SK-N-SH treated with all-trans-retinoic acid at 6 μM for 48 hours (cell line): ENCODE data around the gene FRYL.

Experiments used
- ATAC-seq: fragments of 200-7000 bp; cut with Tn5 transposase; 3 replicates; pipeline ENCODE4 v1.9.1; 2020; ENCODE audit warnings: mild to moderate bottlenecking, moderate library complexity
- ARNTL ChIP-seq: fragments of 450-650 bp; formaldehyde crosslinking; IDR thresholded peaks from 2 replicates; pipeline ENCODE4 v1.5.0; 2020; ENCODE audit warnings: low read depth, mild to moderate bottlenecking, moderate library complexity, borderline replicate concordance
- BACH2 ChIP-seq: fragments of 250-450 bp; sonication (Bioruptor Pico); IDR thresholded peaks from 2 replicates; pipeline ENCODE4 v1.9.0; 2021; ENCODE audit warnings: mild to moderate bottlenecking, borderline replicate concordance
- CREB5 ChIP-seq: fragments of 250-450 bp; sonication (Bioruptor Pico); IDR thresholded peaks from 2 replicates; pipeline ENCODE4 v1.5.1; 2020; ENCODE audit warnings: low read depth, mild to moderate bottlenecking, moderate library complexity
- ESRRG ChIP-seq: fragments of 250-450 bp; sonication (Bioruptor Pico); IDR thresholded peaks from 2 replicates; pipeline ENCODE4 v1.6.1; 2021; ENCODE audit warnings: mild to moderate bottlenecking
- GLIS3 ChIP-seq: fragments of 250-450 bp; sonication (Bioruptor Pico); IDR thresholded peaks from 2 replicates; pipeline ENCODE4 v1.5.0; 2020; ENCODE audit warnings: mild to moderate bottlenecking, moderate library complexity
- ISL1 ChIP-seq: fragments of 250-450 bp; sonication (Bioruptor Pico); IDR thresholded peaks from 2 replicates; pipeline ENCODE4 v2.1.2; 2022; ENCODE audit warnings: mild to moderate bottlenecking, moderate library complexity
- OSR1 ChIP-seq: fragments of 250-450 bp; sonication (Bioruptor Pico); IDR thresholded peaks from 2 replicates; pipeline ENCODE4 v1.8.0; 2022; ENCODE audit warnings: moderate library complexity, mild to moderate bottlenecking, inconsistent platforms
- PATZ1 ChIP-seq: fragments of 250-450 bp; sonication (Bioruptor Pico); IDR thresholded peaks from 2 replicates; pipeline ENCODE4 v1.8.0; 2020; ENCODE audit warnings: mild to moderate bottlenecking, moderate library complexity, borderline replicate concordance
- PPARA ChIP-seq: fragments of 250-450 bp; sonication (Bioruptor Pico); IDR thresholded peaks from 2 replicates; pipeline ENCODE4 v1.5.0; 2020; ENCODE audit warnings: mild to moderate bottlenecking, borderline replicate concordance
- RARB ChIP-seq: fragments of 250-450 bp; sonication (Bioruptor Pico); IDR thresholded peaks from 2 replicates; pipeline ENCODE4 v1.8.0; 2021; ENCODE audit warnings: mild to moderate bottlenecking, moderate library complexity
- SNAI2 ChIP-seq: fragments of 250-450 bp; sonication (Bioruptor Pico); IDR thresholded peaks from 2 replicates; pipeline ENCODE4 v1.5.0; 2020; ENCODE audit warnings: mild to moderate bottlenecking, moderate library complexity
- TCF4 ChIP-seq: fragments of 250-450 bp; sonication (Bioruptor Pico); IDR thresholded peaks from 2 replicates; pipeline ENCODE4 v1.8.0; 2021; ENCODE audit warnings: mild to moderate bottlenecking, moderate library complexity, borderline replicate concordance
- TOX ChIP-seq: fragments of 250-450 bp; sonication (Bioruptor Pico); IDR thresholded peaks from 2 replicates; pipeline ENCODE4 v1.8.0; 2021; ENCODE audit warnings: mild to moderate bottlenecking, moderate library complexity, borderline replicate concordance
- TSHZ2 ChIP-seq: fragments of 250-450 bp; sonication (Bioruptor Pico); IDR thresholded peaks from 2 replicates; pipeline ENCODE4 v1.5.0; 2020; ENCODE audit warnings: mild to moderate bottlenecking, moderate library complexity
- ZFP3 ChIP-seq: fragments of 250-450 bp; sonication (Bioruptor Pico); IDR thresholded peaks from 2 replicates; pipeline ENCODE4 v1.5.0; 2020; ENCODE audit warnings: mild to moderate bottlenecking, moderate library complexity
- ZFP30 ChIP-seq: fragments of 450-650 bp; formaldehyde crosslinking; IDR thresholded peaks from 2 replicates; pipeline ENCODE4 v1.5.0; 2022; ENCODE audit warnings: mild to moderate bottlenecking, moderate library complexity
- ZNF8 ChIP-seq: fragments of 450-650 bp; formaldehyde crosslinking; IDR thresholded peaks from 2 replicates; pipeline ENCODE4 v1.5.0; 2020; ENCODE audit warnings: mild to moderate bottlenecking, moderate library complexity
- TF ChIP-seq, protein P1 (sequence below): fragments of 250-450 bp; sonication (Bioruptor Pico); IDR thresholded peaks from 2 replicates; pipeline ENCODE4 v1.8.0; 2021; ENCODE audit warnings: low read depth, mild to moderate bottlenecking, moderate library complexity, borderline replicate concordance

The FRYL gene

DNA sequence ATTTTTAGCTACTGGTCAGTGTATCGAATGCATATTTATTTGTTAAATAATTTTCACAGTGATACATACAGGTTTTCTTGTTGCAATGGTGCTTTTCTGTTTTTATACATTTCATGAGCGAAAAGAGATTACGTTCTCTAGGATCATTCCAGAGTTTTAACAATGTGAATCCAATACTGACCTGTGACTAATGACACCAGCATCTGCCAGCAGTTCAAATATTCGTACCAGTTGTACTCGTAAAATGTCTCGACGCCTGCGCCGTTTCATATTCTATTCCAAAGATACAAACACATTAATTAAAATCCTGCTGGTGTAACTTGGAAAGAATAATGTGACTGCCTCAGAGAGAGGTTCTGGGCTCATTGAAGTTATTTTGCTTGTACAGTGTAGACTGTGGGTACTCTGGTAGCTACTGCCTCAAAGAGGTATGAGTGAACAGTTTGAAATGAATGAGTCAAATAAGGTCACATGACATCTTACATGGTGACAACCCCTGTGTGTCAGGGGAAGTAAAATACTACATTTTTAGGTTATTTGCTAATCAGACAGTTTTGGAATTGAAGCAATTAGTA lies 209.3 kb downstream of the FRYL start:
- peak; percentile 78 for ATAC-seq

GRCh38 chr4:48566034-48566384 lies 214.1 kb downstream of the FRYL start:
- no peak for ATAC-seq
- TF ChIP-seq, protein P1, sequence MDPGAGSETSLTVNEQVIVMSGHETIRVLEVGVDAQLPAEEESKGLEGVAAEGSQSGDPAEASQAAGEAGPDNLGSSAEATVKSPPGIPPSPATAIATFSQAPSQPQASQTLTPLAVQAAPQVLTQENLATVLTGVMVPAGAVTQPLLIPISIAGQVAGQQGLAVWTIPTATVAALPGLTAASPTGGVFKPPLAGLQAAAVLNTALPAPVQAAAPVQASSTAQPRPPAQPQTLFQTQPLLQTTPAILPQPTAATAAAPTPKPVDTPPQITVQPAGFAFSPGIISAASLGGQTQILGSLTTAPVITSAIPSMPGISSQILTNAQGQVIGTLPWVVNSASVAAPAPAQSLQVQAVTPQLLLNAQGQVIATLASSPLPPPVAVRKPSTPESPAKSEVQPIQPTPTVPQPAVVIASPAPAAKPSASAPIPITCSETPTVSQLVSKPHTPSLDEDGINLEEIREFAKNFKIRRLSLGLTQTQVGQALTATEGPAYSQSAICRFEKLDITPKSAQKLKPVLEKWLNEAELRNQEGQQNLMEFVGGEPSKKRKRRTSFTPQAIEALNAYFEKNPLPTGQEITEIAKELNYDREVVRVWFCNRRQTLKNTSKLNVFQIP (CRISPR knock-in tag) = no peak
- TF ChIP-seq SNAI2 (CRISPR knock-in tag) = no peak
- no peak for TF ChIP-seq TCF4 (CRISPR knock-in tag)
- no peak for TF ChIP-seq BACH2 (CRISPR knock-in tag)
- no peak for TF ChIP-seq ISL1 (CRISPR knock-in tag)
- no peak for TF ChIP-seq CREB5 (CRISPR knock-in tag)
- no peak for TF ChIP-seq TSHZ2 (CRISPR knock-in tag)
- no peak for TF ChIP-seq GLIS3 (CRISPR knock-in tag)
- no peak for TF ChIP-seq ZFP30 (CRISPR knock-in tag)
- TF ChIP-seq PPARA (CRISPR knock-in tag) = no peak
- TF ChIP-seq OSR1 = no peak
- no peak for TF ChIP-seq ZNF8 (CRISPR knock-in tag)

More for the DNA sequence above, 209.3 kb downstream of the FRYL start:
- TF ChIP-seq RARB (CRISPR knock-in tag) = no peak
- no peak for TF ChIP-seq ESRRG (CRISPR knock-in tag)
- TF ChIP-seq PATZ1 (CRISPR knock-in tag) = no peak
- no peak for TF ChIP-seq OSR1
- TF ChIP-seq ZNF8 (CRISPR knock-in tag) = no peak

DNA sequence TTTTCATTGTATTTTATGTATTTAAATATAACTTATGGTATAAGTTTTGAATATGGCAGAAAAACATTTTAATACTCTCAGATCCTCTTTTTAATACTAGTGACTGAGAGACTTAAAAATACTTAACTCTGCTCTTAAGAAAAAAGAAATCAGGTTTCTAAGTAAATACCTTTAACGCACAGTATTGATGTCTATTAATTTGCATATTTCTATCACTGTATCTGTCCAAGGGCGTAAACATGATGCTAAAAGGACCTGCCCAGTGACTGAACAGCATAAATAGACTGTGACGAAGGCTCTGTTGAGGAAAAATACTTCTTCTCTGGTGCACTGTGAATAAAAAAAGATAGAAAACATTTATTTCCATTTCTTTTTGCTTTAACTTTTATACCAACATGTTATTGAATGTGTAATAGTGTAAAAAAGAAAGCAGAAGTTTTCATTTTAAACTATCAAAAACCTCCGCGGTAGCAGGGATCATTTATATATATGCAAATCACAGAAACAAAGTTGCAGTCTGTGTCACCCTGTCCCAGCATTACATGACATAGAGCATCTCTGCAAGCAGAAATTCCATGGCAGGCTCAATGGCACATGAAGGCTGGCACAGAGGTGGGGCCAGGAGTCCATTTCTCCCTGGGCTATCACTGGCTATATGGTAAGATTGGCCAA lies 214.6 kb downstream of the FRYL start:
- TF ChIP-seq PPARA (CRISPR knock-in tag) (no peak), TSHZ2 (CRISPR knock-in tag) (no peak), TOX (CRISPR knock-in tag) (no peak), ISL1 (CRISPR knock-in tag) (no peak), ZFP30 (CRISPR knock-in tag) (no peak), ARNTL (no peak), GLIS3 (CRISPR knock-in tag) (no peak), TCF4 (CRISPR knock-in tag) (no peak), ZFP3 (CRISPR knock-in tag) (no peak)
- TF ChIP-seq, protein P1 (CRISPR knock-in tag) = no peak
- TF ChIP-seq, all 23 proteins: peak for 0
- no peak for ATAC-seq
